ENCODE results near the gene ZBTB7C. TPM values are rescaled to one million over a fixed set of nuclear protein-coding genes. Genes with fewer than 3 reads are reported as not detected.

Gene ZBTB7C
- total RNA-seq, 6 experiments from 2014 or later: not detected

DNA sequence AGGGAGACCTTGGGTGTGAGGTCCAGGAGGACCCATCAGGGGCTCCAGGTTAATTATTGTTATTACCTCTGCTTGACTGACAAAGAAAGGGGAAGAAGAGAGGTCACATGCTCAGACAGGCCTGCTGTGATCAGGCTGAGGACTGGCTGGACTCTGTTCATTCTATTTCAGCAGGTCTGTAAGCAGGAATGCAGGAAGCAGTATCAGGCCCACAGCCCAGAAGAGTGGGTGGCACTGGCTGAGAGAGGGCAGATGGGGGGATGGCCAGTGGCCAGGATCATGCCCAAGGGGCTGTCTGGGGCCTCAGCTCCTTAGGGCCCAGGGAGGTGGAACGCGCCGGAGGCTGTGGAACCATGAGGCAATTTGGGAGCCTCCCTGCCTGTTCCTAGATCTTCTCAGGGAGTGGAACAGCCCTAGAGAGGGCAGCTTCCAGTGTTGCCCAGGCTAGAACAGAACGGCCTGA is 43.7 kb upstream of the ZBTB7C start:
- H3K36me3 Mint-ChIP-seq (ENCODE audit: low read depth): no peaks in the 10 kb centered on the region
- peaks cover 33% of the 10 kb centered on the region for H3K27me3 Mint-ChIP-seq (ENCODE audit: insufficient read depth)
- no peaks in the 10 kb centered on the region for H3K9me3 Mint-ChIP-seq
- TF ChIP-seq, protein P1, sequence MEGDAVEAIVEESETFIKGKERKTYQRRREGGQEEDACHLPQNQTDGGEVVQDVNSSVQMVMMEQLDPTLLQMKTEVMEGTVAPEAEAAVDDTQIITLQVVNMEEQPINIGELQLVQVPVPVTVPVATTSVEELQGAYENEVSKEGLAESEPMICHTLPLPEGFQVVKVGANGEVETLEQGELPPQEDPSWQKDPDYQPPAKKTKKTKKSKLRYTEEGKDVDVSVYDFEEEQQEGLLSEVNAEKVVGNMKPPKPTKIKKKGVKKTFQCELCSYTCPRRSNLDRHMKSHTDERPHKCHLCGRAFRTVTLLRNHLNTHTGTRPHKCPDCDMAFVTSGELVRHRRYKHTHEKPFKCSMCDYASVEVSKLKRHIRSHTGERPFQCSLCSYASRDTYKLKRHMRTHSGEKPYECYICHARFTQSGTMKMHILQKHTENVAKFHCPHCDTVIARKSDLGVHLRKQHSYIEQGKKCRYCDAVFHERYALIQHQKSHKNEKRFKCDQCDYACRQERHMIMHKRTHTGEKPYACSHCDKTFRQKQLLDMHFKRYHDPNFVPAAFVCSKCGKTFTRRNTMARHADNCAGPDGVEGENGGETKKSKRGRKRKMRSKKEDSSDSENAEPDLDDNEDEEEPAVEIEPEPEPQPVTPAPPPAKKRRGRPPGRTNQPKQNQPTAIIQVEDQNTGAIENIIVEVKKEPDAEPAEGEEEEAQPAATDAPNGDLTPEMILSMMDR (IDR thresholded peaks at IDR 0.05): no peak
- peaks cover 17% of the 10 kb centered on the region for H3K4me1 Mint-ChIP-seq (ENCODE audit: low read depth)
- H3K4me3 Mint-ChIP-seq: no peak overlapping the region
- DNase-seq: no peak
- no peak overlapping the region for H3K27ac Mint-ChIP-seq

DNA sequence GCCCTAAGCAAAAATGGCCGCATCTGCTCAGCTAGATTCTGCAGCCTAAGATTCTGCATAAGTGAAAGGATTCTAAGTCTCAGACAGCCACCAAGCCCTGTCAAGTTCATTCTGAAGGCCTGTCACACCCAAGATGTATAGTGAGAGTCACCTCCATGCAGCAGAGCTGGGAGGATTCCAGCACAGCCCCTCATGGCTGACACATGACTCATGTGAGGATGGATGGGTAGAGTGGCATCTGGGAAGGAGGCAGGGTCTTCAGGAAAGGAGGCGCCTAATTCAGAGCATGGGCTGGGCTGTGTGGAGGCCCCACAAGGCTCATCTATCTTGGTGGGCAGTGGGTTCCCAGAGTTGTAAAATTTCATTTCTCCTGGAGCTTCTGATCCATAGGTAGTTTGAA is 41.5 kb upstream of the ZBTB7C start:
- Mint-ChIP-seq H3K9me3 (no peaks in the 10 kb centered on the region), H3K27me3 (ENCODE audit: insufficient read depth) (peaks cover 41% of the 10 kb centered on the region), H3K36me3 (ENCODE audit: low read depth) (no peaks in the 10 kb centered on the region), H3K27ac (no peak overlapping the region), H3K4me1 (ENCODE audit: low read depth) (peaks cover 3% of the 10 kb centered on the region), H3K4me3 (no peak overlapping the region)
- no peak for DNase-seq
- TF ChIP-seq, protein P1 (IDR thresholded peaks at IDR 0.05): no peak

DNA sequence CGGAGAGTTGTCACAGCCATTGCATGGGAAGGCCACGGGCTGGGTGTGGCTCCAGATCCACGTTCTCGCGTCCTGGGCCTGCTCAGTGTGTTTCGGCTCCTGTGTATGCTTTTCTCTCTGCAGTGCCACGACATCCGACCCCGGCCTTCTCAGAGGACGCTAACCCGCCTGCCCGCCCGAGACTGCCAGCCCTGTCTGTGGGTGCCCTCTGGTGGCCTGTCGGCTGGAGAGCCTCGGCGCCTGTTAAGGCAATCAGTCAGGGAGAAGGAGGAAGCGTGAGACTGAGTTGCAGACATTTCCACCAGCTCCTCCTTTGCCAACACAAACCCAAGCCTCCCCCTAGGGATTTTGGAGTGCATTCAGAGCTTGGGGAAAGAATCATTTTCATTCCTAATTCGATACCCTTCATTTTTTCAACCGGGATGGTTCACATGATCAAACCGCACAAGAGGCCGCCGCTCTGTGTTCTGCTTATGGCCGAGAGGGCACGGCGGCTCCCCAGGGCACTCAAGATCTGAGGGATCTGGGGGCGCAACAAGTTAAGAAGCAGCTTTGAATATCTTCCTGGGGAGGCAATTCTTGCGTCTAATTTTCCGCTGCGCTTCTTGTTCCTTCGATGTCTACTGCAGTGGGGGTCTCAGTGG is 37.5 kb upstream of the ZBTB7C start:
- Mint-ChIP-seq H3K4me3 (no peak overlapping the region; the same call in 1 of the 2 replicates), H3K27ac (no peak overlapping the region), H3K4me1 (ENCODE audit: low read depth) (no peaks in the 10 kb centered on the region), H3K9me3 (no peaks in the 10 kb centered on the region), H3K36me3 (ENCODE audit: low read depth) (no peaks in the 10 kb centered on the region), H3K27me3 (ENCODE audit: insufficient read depth) (peaks cover 46% of the 10 kb centered on the region)
- TF ChIP-seq, protein P1 (IDR thresholded peaks at IDR 0.05): peak; percentile 89
- peak; percentile 64 for DNase-seq

DNA sequence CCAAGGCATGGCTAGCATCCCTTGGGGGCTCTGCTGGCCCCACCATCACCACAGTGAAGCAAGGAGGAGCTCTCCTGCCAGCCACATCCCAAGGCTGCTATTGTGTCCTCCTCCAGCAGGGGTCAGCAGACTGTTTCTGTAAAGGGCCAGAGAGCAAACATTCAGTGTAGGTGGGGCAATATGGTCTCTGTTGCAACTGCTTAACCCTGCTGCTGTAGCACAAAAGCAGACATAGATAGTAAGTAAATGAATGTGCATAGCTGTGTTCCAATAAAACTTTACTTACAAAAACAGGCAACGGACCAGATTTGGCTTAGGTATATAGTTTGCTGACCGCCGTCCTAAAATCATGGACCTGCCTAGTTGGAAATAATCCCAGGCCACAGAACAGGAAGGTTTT is 36.4 kb upstream of the ZBTB7C start:
- Mint-ChIP-seq H3K27me3 (ENCODE audit: insufficient read depth) (peaks cover 47% of the 10 kb centered on the region), H3K36me3 (ENCODE audit: low read depth) (no peaks in the 10 kb centered on the region), H3K4me3 (no peak overlapping the region), H3K9me3 (no peaks in the 10 kb centered on the region), H3K27ac (no peak overlapping the region), H3K4me1 (ENCODE audit: low read depth) (no peaks in the 10 kb centered on the region)
- TF ChIP-seq, protein P1 (IDR thresholded peaks at IDR 0.05): peak; percentile 92
- peak; percentile 71 for DNase-seq

DNA sequence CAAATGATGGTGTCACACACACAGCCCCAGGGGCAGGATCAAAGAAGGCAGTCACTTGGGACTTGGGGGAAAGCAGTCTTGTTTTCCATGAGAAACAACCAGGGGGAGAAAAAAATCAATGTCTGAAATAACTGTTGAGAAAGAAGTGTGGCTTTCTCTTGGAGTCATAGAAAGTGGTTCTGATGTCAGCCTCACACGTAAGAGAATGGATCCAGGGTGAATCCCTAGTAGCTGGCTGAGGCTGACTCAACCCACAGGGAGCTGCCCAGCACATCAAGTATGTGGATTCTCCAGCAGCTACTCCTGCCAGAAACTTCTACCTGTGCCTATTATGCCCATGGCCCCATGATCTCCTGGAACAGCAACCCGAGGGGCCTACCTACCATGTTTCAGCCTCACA is 33.6 kb upstream of the ZBTB7C start:
- no peak overlapping the region for H3K4me3 Mint-ChIP-seq
- H3K27me3 Mint-ChIP-seq (ENCODE audit: insufficient read depth): peaks cover 53% of the 10 kb centered on the region
- DNase-seq: no peak
- H3K4me1 Mint-ChIP-seq (ENCODE audit: low read depth): no peaks in the 10 kb centered on the region
- TF ChIP-seq, protein P1 (IDR thresholded peaks at IDR 0.05): no peak
- H3K9me3 Mint-ChIP-seq: no peaks in the 10 kb centered on the region
- H3K36me3 Mint-ChIP-seq (ENCODE audit: low read depth): no peaks in the 10 kb centered on the region
- no peak overlapping the region for H3K27ac Mint-ChIP-seq

Data from HFFc6 (cell line).